HepG2 (cell line): ENCODE results near the gene CAMTA1. TPM values are rescaled to one million over a fixed set of nuclear protein-coding genes. Genes with fewer than 3 reads are reported as not detected.

Experiments used
- CERS6 ChIP-seq: sonication (generic); formaldehyde crosslinking; IDR thresholded peaks from 2 replicates; pipeline ENCODE4 v1.5.0; 2020; ENCODE audit warnings: missing genetic modification reagents
- CHD4 ChIP-seq: fragments of 200-600 bp; sonication (generic); IDR thresholded peaks from 2 replicates; pipeline ENCODE4 v1.7.0; 2017; ENCODE audit warnings: mild to moderate bottlenecking, low read length, borderline replicate concordance
- DNMT3B ChIP-seq: conservative IDR thresholded peaks from 2 replicates; pipeline ENCODE4 v1.6.1; 2016; ENCODE audit warnings: missing biosample characterization, control low read depth
- GLMP ChIP-seq: sonication (generic); formaldehyde crosslinking; IDR thresholded peaks from 2 replicates; pipeline ENCODE4 v1.9.0; 2021; ENCODE audit warnings: missing genetic modification reagents, mild to moderate bottlenecking, borderline replicate concordance
- HHEX ChIP-seq: IDR thresholded peaks from 2 replicates; pipeline ENCODE4 v1.6.1; 2016; ENCODE audit warnings: control low read depth
- JARID2 ChIP-seq: sonication (generic); formaldehyde crosslinking; IDR thresholded peaks from 2 replicates; pipeline ENCODE4 v1.8.1; 2023; ENCODE audit warnings: missing genetic modification reagents, inconsistent platforms; ENCODE audit not compliant: insufficient replicate concordance
- MED1 ChIP-seq: sonication (generic); formaldehyde crosslinking; IDR thresholded peaks from 2 replicates; pipeline ENCODE4 v1.4.0; 2020; ENCODE audit warnings: missing genetic modification reagents
- NBN ChIP-seq: fragments of 450-650 bp; conservative IDR thresholded peaks from 2 replicates; pipeline ENCODE4 v1.6.1; 2017
- NKX3-1 ChIP-seq: sonication (generic); formaldehyde crosslinking; IDR thresholded peaks from 2 replicates; pipeline ENCODE4 v1.5.0; 2020; ENCODE audit warnings: missing genetic modification reagents
- POGK ChIP-seq: sonication (generic); formaldehyde crosslinking; conservative IDR thresholded peaks from 2 replicates; pipeline ENCODE4 v1.8.0; 2022; ENCODE audit warnings: mild to moderate bottlenecking, moderate library complexity, missing genetic modification reagents
- REST ChIP-seq, 2 experiments: IDR thresholded peaks; 2 replicates each; pipeline ENCODE4 v1.6.1; 2011 to 2012; ENCODE audit warnings: low read length in 2 of 2, borderline replicate concordance in 1 of 2, low read depth in 1 of 2, mild to moderate bottlenecking in 1 of 2, moderate library complexity in 1 of 2
- TERF1 ChIP-seq: sonication (generic); formaldehyde crosslinking; IDR thresholded peaks from 2 replicates; pipeline ENCODE4 v1.8.0; 2022; ENCODE audit warnings: mild to moderate bottlenecking, missing genetic modification reagents, moderate library complexity
- XBP1 ChIP-seq: sonication (generic); formaldehyde crosslinking; IDR thresholded peaks from 2 replicates; pipeline ENCODE4 v1.5.0; 2020; ENCODE audit warnings: missing genetic modification reagents
- ZNF362 ChIP-seq: sonication (generic); formaldehyde crosslinking; IDR thresholded peaks from 2 replicates; pipeline ENCODE4 v1.4.0; 2020; ENCODE audit warnings: missing genetic modification reagents, mild to moderate bottlenecking, borderline replicate concordance
- ZNF563 ChIP-seq: sonication (generic); formaldehyde crosslinking; IDR thresholded peaks from 2 replicates; pipeline ENCODE4 v1.8.0; 2022; ENCODE audit warnings: mild to moderate bottlenecking, moderate library complexity, missing genetic modification reagents
- ZNF674 ChIP-seq: sonication (generic); formaldehyde crosslinking; IDR thresholded peaks from 2 replicates; pipeline ENCODE4 v1.5.0; 2020; ENCODE audit warnings: low read depth, mild to moderate bottlenecking, missing genetic modification reagents
- polyA plus RNA-seq, 8 experiments: library from polyadenylated mRNA; depleted of rRNA in 3 of 8; stranded (reverse) in 7 of 8; unstranded in 1 of 8; fragments of >200 nt; fragmentation: Illumina TruSeq in 4 of 8; extraction: Trizol in 4 of 8; gene quantifications; 2 replicates each; pipeline versions ENCODE4 v1.2.1 to v1.2.3, GENCODE V29; 2011 to 2016; ENCODE audit warnings: low read depth in 4 of 8, missing spikeins in 1 of 8, mixed read lengths in 1 of 8; ENCODE audit not compliant: insufficient read depth in 1 of 8
- total RNA-seq, 5 experiments: library from RNA; depleted of rRNA; stranded (reverse); fragments of >200 nt; fragmentation: Illumina TruSeq; extraction: Trizol; gene quantifications; 2 replicates each; pipeline ENCODE4 v1.2.3, GENCODE V29; 2016; ENCODE audit warnings: low read depth in 1 of 5

Gene CAMTA1
- total and polyA plus RNA-seq, 2 of the 13 experiments (the other 11 are each of a cell fraction or from before 2014, with no cell fraction given): 25.0 to 36.4 TPM

- TF ChIP-seq POGK (CRISPR knock-in tag): no peak
- no peak for TF ChIP-seq TERF1
- TF ChIP-seq NKX3-1 (CRISPR knock-in tag): no peak
- TF ChIP-seq NBN: no peak
- no peak for TF ChIP-seq GLMP
- TF ChIP-seq ZNF674: no peak
- TF ChIP-seq MED1: no peak
- no peak for TF ChIP-seq JARID2 (CRISPR knock-in tag)
- no peak for TF ChIP-seq CHD4
- no peak for TF ChIP-seq ZNF563 (CRISPR knock-in tag)
- no peak for TF ChIP-seq CERS6 (CRISPR knock-in tag)
- TF ChIP-seq DNMT3B (CRISPR knock-in tag): no peak
- TF ChIP-seq REST (IDR thresholded peaks at IDR 0.05; ENCODE audit: borderline replicate concordance in 1 of 2, low read depth in 1 of 2, low read length in 2 of 2): no peak
- TF ChIP-seq ZNF362 (CRISPR knock-in tag): no peak
- TF ChIP-seq XBP1 (CRISPR knock-in tag): no peak
- TF ChIP-seq HHEX (CRISPR knock-in tag): no peak
Observed at GRCh38 chr1:7667625-7668218, 882.5 kb downstream of the CAMTA1 start (continued).
